ENCODE data around the gene ANKRD63. TPM values are rescaled to one million over a fixed set of nuclear protein-coding genes. Genes with fewer than 3 reads are reported as not detected.

Gene ANKRD63
- total and polyA plus RNA-seq, 2 of the 13 experiments (the other 11 are each of a cell fraction or from before 2014, with no cell fraction given), result not detected

DNA sequence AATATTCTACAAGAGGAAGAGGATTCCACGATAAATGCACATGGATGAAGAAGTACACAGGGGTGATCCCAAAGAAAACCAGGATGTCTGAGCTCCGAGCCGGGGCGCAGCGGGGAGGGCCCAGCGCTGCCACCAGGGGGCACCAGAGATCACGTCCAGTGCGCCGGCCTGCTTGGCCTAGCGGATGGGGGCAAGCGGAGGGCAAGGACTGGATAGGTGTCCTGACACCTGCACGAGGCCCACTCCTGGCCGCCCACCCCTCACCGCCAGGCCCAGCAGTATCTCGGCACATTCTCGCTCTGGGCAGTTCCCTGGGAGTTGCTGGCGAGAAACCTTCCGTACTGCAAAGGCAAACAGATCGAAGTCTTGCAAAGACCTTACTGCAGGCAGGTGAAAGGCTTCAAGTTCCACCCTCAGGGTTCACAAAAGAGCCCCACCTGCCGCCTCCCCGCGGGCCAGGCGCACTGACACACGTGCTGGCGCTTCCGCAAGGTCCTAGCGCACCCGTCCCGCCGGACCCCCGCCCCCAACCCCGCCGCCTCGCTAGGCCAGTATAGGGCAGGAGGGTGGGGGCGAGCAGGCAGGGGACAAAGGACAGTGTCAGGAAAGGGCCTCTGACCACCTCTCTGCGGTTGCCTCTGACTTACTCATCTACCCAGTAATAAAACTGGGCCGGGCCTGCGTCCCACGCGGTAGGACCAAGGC lies 3.3 kb downstream of the ANKRD63 start (continued):
- TF ChIP-seq, protein P1, sequence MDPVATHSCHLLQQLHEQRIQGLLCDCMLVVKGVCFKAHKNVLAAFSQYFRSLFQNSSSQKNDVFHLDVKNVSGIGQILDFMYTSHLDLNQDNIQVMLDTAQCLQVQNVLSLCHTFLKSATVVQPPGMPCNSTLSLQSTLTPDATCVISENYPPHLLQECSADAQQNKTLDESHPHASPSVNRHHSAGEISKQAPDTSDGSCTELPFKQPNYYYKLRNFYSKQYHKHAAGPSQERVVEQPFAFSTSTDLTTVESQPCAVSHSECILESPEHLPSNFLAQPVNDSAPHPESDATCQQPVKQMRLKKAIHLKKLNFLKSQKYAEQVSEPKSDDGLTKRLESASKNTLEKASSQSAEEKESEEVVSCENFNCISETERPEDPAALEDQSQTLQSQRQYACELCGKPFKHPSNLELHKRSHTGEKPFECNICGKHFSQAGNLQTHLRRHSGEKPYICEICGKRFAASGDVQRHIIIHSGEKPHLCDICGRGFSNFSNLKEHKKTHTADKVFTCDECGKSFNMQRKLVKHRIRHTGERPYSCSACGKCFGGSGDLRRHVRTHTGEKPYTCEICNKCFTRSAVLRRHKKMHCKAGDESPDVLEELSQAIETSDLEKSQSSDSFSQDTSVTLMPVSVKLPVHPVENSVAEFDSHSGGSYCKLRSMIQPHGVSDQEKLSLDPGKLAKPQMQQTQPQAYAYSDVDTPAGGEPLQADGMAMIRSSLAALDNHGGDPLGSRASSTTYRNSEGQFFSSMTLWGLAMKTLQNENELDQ (CRISPR knock-in tag; IDR thresholded peaks at IDR 0.05; ENCODE audit: borderline replicate concordance), result no peak
- peak; percentile 44; the same call in 1 of the 2 replicates for TF ChIP-seq ZNF768 (CRISPR knock-in tag; IDR thresholded peaks at IDR 0.05)
- no peak for TF ChIP-seq MED1 (CRISPR knock-in tag; IDR thresholded peaks at IDR 0.05)
- no peak for TF ChIP-seq BRCA1 (CRISPR knock-in tag; IDR thresholded peaks at IDR 0.05)
- no peak for TF ChIP-seq REPIN1 (CRISPR knock-in tag; IDR thresholded peaks at IDR 0.05; ENCODE audit: borderline replicate concordance, low read depth)
- no peak for TF ChIP-seq HOXD1 (CRISPR knock-in tag; IDR thresholded peaks at IDR 0.05)
- no peak for TF ChIP-seq ZNF20 (CRISPR knock-in tag; IDR thresholded peaks at IDR 0.05)
- TF ChIP-seq KDM5B (CRISPR knock-in tag; IDR thresholded peaks at IDR 0.05; ENCODE audit: borderline replicate concordance), result peak; percentile 58; the same call in 1 of the 2 replicates
- no peak for TF ChIP-seq KLF13 (CRISPR knock-in tag; IDR thresholded peaks at IDR 0.05)
- 0 out of 2 replicates have a peak, but pooled peaks have one; percentile 49 for TF ChIP-seq GTF3A (CRISPR knock-in tag; conservative IDR thresholded peaks at IDR 0.05)
- TF ChIP-seq ZNF570 (CRISPR knock-in tag; IDR thresholded peaks at IDR 0.05; ENCODE audit: borderline replicate concordance), result no peak
- TF ChIP-seq, protein P2, sequence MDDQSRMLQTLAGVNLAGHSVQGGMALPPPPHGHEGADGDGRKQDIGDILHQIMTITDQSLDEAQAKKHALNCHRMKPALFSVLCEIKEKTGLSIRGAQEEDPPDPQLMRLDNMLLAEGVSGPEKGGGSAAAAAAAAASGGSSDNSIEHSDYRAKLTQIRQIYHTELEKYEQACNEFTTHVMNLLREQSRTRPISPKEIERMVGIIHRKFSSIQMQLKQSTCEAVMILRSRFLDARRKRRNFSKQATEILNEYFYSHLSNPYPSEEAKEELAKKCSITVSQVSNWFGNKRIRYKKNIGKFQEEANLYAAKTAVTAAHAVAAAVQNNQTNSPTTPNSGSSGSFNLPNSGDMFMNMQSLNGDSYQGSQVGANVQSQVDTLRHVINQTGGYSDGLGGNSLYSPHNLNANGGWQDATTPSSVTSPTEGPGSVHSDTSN (CRISPR knock-in tag; IDR thresholded peaks at IDR 0.05; ENCODE audit: borderline replicate concordance), result no peak
- TF ChIP-seq GTF2F1 (IDR thresholded peaks at IDR 0.05; ENCODE audit: low read length), result no peak
- TF ChIP-seq ZNF614 (CRISPR knock-in tag; IDR thresholded peaks at IDR 0.05; ENCODE audit: borderline replicate concordance), result no peak
- TF ChIP-seq, protein P3, sequence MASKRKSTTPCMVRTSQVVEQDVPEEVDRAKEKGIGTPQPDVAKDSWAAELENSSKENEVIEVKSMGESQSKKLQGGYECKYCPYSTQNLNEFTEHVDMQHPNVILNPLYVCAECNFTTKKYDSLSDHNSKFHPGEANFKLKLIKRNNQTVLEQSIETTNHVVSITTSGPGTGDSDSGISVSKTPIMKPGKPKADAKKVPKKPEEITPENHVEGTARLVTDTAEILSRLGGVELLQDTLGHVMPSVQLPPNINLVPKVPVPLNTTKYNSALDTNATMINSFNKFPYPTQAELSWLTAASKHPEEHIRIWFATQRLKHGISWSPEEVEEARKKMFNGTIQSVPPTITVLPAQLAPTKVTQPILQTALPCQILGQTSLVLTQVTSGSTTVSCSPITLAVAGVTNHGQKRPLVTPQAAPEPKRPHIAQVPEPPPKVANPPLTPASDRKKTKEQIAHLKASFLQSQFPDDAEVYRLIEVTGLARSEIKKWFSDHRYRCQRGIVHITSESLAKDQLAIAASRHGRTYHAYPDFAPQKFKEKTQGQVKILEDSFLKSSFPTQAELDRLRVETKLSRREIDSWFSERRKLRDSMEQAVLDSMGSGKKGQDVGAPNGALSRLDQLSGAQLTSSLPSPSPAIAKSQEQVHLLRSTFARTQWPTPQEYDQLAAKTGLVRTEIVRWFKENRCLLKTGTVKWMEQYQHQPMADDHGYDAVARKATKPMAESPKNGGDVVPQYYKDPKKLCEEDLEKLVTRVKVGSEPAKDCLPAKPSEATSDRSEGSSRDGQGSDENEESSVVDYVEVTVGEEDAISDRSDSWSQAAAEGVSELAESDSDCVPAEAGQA (IDR thresholded peaks at IDR 0.05; ENCODE audit: low read depth), result no peak
- TF ChIP-seq, protein P3 (CRISPR knock-in tag; IDR thresholded peaks at IDR 0.05; ENCODE audit: borderline replicate concordance), result no peak
- TF ChIP-seq TGIF2 (CRISPR knock-in tag; IDR thresholded peaks at IDR 0.05), result 0 out of 2 replicates have a peak, but pooled peaks have one; percentile 30
- TF ChIP-seq SOX5 (CRISPR knock-in tag; IDR thresholded peaks at IDR 0.05; ENCODE audit: borderline replicate concordance), result 0 out of 2 replicates have a peak, but pooled peaks have one; percentile 20
- no peak for TF ChIP-seq TEAD2 (CRISPR knock-in tag; IDR thresholded peaks at IDR 0.05)
- TF ChIP-seq MIER2 (CRISPR knock-in tag; IDR thresholded peaks at IDR 0.05), result no peak
- no peak for TF ChIP-seq ZNF263 (CRISPR knock-in tag; IDR thresholded peaks at IDR 0.05)
- peak; percentile 60 for TF ChIP-seq ZFY (CRISPR knock-in tag; IDR thresholded peaks at IDR 0.05)
- no peak for TF ChIP-seq SIN3B (IDR thresholded peaks at IDR 0.05; ENCODE audit: low read length)
